Activated CD8-positive, alpha-beta memory T cell treated with anti-CD3 and anti-CD28 coated beads, Interleukin-2, amount 50 U/mL, for 1 hour (primary cell): Measurements from ENCODE around the gene MRPL17.

Source experiments
- DNase-seq: peaks from one replicate; pipeline ENCODE4 v3.0.0-alpha.2; 2020; ENCODE audit errors: extremely low read depth

Gene MRPL17

GRCh38 chr11:6654281-6655019 is 28.7 kb downstream of the MRPL17 start:
- no peak for DNase-seq

- no peak for DNase-seq
These were observed 29.5 kb downstream of the MRPL17 start for GRCh38 chr11:6653656-6654055.

GRCh38 chr11:6653097-6653496 is 30.0 kb downstream of the MRPL17 start:
- DNase-seq = no peak

- DNase-seq = no peak
These were observed 31.0 kb downstream of the MRPL17 start for GRCh38 chr11:6652182-6652581.

GRCh38 chr11:6650980-6651379 is 32.2 kb downstream of the MRPL17 start:
- DNase-seq = peak; percentile 23

GRCh38 chr11:6650104-6650503 is 33.0 kb downstream of the MRPL17 start:
- no peak for DNase-seq

- DNase-seq = no peak
These were observed 34.6 kb downstream of the MRPL17 start for GRCh38 chr11:6648501-6648900.

- DNase-seq = no peak
These were observed 35.3 kb downstream of the MRPL17 start for GRCh38 chr11:6647836-6648235.

GRCh38 chr11:6646918-6647679 is 36.0 kb downstream of the MRPL17 start:
- no peak for DNase-seq

GRCh38 chr11:6646576-6646917 is 36.6 kb downstream of the MRPL17 start:
- no peak for DNase-seq

- no peak for DNase-seq
These were observed 37.1 kb downstream of the MRPL17 start for GRCh38 chr11:6646071-6646470.

- DNase-seq = no peak
These were observed 40.2 kb downstream of the MRPL17 start for GRCh38 chr11:6642957-6643356.

- no peak for DNase-seq
These were observed 42.0 kb downstream of the MRPL17 start for GRCh38 chr11:6640985-6641701.

- DNase-seq = no peak
These were observed 42.8 kb downstream of the MRPL17 start for GRCh38 chr11:6640036-6640984.

GRCh38 chr11:6638429-6638828 is 44.7 kb downstream of the MRPL17 start:
- DNase-seq = no peak

GRCh38 chr11:6637871-6638270 is 45.3 kb downstream of the MRPL17 start:
- DNase-seq = no peak

- no peak for DNase-seq
These were observed 46.7 kb downstream of the MRPL17 start for GRCh38 chr11:6636480-6636879.

- no peak for DNase-seq
These were observed 47.8 kb downstream of the MRPL17 start for GRCh38 chr11:6635082-6635932.

GRCh38 chr11:6634534-6634933 is 48.6 kb downstream of the MRPL17 start:
- no peak for DNase-seq
